NCI-H226 (cell line): ENCODE data around the gene TMEM91.
"Not testable (repeated sequence)": the region's sequence is repeated elsewhere in the genome, so short reads cannot be mapped to it uniquely, and the experiment has no call there.

Experiments
- DNase-seq: peaks from one replicate; pipeline ENCODE4 v3.0.0-alpha.2; 2015

Gene TMEM91

DNA sequence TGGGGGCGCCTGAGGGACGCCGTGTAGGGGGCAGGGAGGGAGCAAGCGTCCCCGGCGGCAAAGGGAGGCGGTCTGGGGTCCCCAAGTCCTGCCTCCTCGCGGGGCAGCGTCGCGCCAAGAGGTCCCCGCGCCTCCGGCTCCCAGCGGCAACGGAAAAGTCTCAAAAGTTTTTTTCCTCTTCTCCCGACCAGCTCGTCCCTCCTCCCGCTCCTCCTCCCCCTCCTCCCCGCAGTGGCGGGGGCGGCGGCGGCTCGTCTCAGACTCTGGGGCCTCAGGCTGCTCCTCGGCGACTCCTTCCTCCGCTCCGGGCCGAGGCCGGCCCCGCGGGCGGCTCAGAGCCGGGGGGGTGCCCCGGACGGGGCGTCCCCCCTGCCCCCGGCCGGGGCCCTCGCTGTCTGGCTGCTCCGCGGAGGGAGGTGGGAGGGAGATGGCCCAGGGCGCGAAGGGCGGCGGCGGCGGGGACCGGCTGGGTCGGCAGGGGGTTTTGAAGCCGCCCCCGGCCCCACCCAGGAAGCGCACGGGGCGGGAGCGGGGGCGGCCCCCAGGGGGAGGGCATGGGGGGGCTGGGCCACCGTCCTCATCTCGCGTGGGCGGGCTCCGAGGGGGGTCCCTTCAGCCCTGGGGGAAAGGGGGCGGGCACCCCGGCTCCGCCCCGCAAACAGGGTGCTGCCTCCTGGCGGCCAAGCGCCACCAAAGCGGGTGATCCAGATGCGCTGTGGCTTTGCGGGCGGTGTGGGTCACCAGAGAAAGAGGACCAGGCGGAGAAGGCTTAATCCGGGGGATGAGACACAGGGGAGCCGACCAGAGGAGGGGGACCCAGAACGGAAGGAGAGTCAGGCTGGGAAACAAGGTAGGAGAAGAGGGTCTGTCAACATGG lies 22.6 kb upstream of the TMEM91 start, which contains the start of gene TGFB1:
Gene TGFB1, minus strand, starts transcription at position 457 of the 877 bp plus-strand sequence. CDS start 878 bp downstream, outside the sequence.
- peak; percentile 81 for DNase-seq

DNA sequence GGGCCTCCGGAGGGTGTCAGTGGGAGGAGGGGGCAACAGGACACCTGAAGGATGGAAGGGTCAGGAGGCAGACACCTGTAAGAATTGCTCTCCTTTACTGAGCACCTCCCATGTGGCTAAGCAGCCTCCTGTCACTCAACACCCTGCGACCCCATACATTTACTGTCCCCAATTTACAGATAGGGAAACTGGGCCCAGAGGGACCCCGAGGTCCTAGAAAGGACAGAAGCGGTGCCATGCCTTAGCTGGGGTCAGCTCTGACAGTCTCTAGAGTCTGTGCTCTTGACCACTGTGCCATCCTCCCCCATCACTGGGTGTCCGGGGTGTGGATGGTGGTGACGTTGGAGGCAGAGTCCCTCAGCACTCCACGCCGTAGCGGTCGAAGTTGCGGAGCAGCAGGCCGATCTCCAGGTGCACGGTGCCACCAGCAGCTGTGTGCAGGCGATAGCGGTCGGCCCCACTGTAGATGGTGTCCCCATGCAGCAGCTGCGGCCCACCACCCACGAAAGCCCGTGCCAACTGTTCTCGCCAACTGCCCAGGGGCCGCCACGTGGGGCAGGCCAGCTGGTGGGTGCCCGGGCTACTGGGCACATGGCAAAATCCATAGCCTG lies 21.9 kb upstream of the TMEM91 start:
- no peak for DNase-seq

DNA sequence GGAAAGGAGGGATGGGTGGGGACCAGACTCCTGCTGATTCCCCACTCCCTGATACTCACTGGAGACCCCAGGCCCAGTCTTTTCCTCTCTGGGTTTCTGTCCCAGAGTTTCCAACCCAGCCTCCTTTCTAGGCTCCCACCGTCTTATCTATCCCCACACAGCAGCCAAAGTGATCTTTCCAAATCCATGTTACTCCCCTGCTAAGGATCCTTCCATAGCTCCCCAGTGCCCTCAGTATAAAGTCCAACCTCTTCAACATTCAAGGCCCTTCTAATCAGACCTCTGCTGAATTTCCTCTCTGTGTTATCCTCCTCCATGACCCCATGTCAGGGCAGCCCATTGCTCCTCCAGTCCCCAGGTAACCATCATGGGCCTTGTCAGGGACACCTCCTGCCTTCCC lies 21.3 kb upstream of the TMEM91 start:
- no peak for DNase-seq

DNA sequence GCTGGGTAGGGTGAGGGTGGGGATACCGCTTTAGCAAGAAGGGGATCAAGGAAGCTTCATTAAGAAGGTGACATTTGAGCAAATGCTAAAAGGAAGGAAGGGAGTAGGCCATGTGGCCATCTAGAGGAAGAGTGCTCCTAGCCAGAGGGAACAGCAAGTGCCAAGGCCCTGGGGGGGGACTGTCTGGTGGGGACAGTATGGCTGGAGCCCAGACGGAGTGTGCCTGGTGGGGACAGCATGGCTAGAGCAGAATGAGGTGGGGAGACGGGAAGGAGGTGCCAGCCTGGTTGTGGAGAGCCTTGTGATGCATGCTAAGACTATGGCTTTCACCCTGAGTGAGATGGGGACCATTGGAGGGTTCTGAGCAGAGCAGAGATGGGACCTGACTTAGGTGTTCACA lies 20.5 kb upstream of the TMEM91 start:
- no peak for DNase-seq

DNA sequence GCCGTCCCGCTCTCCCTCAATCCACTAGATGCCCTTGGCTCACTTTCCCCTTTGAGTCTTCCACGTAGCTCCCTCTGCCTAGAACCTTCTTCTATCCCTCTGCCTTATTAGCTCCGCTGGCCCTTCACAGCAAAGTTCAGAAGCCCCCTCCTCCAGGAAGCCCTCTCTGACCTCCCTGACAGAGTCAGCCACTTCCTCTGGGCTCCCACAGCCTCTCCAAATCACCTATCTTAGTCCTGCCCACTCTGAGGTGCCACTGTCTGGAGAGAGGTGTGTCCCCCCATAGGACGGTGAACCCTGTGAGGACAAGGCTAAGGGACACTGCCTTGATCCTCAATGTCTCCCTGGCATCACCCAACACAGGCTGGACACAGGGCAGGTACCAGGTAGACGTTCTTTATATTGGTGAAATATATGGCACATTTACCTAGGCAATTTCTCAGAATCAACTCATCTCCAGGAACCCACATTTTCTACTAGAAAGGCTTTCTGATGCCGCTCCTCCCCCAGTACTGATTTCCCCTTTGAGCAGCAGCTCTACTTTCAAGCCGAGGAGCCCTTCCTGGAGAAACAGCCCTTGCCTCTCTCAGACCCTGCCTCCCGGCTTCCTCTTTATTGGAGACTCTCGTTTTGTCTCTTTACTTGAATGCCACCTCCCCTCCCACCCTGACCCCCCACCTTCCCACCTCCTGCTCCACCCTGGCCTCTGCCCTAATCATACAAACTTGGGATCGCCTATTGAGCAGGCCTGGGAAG lies 19.2 kb upstream of the TMEM91 start:
- no peak for DNase-seq

DNA sequence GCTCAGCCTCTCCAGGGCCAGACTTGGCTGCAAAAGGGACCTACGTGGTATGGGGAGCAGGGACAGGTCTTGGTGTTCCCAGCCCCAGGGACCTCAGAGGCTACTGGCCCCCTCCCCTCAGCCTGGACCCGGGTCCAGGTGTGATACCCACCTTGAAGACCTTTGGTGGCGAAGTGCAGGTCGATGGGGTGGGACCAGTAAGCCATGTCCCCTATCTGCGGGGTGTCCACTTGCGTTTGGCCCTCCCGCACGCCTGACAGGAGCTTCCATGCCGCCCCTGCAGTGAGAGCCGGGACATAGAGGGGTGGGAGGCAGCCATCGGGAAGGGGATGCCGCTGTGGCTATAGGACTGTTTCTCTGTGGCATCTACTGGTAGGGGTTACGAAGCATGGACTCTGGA lies 18.6 kb upstream of the TMEM91 start:
- DNase-seq, result no peak

DNA sequence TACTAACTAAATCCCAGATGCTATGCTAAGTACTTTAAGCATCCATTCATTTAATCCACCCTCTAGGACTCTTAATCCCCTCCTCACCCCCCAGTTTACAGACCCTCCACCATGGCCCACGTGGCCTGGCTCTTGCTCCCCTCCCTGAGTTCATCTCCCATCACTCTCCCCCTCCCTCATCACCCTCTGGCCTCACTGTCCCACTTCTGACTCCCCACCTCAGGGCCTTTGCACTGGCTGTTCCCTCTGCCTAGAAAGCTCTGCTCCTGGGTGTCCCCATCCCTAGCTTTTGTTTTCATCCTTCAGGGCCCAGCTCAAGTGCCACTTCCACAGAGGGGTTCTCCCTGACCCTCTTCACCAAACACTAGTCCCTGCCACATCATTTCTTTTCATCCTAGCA lies 16.6 kb upstream of the TMEM91 start:
- no peak for DNase-seq

DNA sequence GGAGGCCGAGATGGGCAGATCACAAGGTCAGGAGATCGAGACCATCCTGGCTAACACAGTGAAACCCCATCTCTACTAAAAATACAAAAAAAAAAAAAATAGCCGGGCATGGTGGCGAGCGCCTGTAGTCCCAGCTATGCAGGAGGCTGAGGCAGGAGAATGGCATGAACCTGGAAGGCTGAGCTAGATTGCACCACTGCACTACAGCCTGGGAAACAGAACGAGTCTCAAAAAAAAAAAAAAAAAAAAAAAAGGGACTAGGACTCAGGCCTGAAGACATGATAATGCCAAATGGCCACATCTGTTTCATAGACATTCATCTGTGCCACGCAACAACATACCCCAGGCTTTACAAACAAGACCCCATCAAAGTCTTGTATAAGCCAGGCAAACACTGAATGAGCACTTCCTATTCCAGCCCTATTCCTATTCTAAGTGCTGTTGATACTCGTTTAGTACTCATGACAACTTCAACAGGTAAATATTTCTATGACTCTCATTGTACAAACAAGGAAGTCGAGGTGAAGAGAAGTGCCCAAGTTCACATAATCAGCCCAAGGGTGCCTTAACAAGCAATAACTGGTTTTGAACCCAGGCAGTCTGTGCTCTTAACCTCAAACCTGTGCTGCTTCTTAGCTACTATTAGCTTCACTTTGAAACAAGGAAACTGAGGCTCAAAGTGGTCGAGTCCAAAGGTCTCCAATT lies 14.0 kb upstream of the TMEM91 start:
- DNase-seq, result no peak

DNA sequence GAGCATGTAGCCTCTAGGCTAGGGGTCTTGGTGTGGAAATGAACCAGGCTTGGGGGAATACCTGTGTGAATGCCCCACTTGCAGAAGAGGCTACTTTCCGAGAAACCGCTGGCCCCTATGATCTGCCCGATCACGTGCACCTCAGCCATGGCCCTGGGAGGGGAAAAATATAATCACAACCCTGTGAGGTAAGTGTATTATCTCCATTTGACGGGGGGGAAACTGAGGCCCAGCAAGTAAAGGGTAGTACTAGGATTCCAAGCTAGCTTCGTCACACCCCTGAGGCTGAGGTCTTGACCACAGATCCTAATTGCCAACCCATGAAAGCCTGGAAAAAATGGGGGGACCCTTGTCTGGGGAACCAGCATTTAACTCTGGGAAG lies 13.0 kb upstream of the TMEM91 start:
- DNase-seq, result no peak

DNA sequence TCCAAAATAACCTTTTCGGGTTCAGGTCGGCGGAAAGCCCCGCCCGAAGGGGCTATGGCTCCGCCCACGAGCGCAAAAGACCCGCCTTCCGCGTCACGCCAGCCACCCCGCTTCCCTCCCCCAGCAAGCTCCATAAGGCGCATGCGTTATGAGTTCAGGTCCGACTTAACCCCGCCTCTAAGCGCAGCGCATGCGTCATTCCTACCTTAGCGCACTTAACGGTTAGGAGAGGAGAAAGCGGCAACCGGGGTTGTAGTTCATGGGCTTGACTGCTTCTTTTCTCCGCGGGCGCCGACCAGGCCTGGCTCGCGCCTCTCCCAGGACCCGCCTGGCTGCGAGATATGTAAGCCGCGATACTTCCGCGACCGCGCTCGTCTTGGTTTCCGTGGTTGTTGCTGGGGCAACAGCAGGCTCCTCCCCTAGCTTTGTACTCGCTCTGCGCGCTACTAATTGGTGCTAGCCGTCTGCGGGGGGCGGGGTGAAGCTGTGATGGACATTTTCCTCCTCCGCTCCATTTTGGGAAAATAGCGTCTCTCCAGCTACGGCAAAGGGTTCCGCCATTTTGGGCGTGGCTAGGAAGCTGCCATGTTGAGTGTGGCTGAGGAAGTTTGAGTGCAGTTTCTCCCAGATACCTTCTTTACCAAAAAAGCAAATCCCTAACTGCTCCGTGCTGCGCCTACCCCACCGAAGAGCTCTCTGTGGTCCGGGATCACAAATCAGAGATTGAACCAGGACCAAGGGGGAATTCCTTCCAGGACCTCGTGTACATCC lies 12.4 kb upstream of the TMEM91 start, which contains the start of gene B9D2:
Gene B9D2, minus strand, starts transcription at position 397 of the 771 bp plus-strand sequence. CDS start 630 bp downstream, outside the sequence.
- DNase-seq, result peak; percentile 96

DNA sequence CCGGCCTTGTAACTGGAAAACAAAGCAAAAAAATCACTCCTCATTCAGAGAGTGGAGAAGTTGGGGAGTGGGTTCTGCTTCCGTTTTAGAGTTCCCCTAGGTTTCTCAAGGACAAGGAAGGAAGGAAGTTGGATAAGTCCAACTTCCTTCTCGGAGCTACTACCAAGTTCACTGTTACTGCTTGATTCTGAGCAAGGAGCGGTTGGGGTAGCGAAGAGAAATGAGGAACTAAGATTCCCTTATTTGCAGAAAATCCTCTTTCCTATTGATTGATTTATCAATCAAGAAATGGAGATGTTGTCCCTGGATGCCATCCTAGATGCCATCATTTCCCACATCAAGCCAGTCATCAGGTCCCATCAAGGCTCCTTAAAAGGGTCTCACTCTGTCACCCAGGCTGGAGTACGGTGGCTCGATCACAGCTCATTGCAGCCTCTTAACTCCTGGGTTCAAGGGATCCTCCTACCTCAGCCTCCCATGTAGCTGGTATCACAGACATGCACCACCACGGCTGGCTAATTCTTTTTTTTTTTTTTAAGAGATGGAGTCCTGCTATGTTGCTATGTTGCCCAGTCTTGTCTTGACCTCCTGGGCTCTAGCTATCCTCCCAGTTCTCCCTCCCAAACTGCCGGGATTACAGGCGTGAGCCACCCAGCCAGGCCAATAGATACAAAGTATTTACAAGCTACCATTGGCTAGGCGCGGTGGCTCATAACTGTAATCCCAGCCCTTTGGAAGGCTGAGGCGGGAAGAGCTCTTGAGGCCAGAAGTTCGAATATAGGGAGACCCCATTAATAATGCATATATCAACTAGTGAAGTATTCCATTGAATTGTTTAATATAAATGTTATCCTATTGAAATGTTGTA lies 11.6 kb upstream of the TMEM91 start:
- DNase-seq, result no peak

DNA sequence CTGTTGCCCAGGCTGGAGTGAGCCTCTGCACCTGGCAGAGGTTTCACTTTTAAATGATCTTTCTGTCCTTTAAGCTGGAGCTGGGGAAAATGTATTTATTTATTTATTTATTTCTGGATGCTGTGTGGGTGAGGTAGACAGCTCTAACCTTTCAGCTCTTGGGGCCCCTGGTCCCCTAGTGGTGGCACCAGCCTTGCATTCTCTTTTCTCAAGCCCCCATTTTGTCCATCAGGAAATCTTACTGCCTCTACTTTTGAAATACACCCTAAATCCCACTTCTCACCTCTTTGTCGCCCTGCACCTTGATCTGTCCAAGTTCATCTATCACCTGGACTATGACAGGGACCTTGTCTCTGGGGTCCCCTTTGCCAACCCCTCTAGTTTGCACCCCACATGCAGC lies 10.2 kb upstream of the TMEM91 start:
- DNase-seq, result no peak

DNA sequence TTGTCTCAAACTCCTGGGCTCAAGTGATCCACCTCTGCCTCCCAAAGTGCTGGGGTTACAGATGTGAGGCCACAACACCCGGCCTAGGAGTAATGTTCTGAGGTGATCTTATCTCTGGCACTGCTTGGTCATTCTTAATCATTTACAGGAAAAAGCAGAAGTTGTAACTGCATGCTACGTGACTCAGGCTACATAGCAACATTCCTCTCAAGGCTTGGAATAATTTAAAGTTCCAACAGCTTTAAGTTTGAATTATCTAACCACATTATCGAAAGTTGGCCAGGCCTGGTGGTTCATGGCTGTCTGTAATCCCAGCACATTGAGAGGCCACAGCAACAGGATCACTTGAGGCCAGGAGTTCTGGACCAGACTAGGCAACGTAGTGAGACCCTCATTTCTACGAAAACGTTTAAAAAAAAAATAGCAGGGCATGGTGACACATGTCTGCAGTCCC lies 8.5 kb upstream of the TMEM91 start:
- DNase-seq, result peak; percentile 75

DNA sequence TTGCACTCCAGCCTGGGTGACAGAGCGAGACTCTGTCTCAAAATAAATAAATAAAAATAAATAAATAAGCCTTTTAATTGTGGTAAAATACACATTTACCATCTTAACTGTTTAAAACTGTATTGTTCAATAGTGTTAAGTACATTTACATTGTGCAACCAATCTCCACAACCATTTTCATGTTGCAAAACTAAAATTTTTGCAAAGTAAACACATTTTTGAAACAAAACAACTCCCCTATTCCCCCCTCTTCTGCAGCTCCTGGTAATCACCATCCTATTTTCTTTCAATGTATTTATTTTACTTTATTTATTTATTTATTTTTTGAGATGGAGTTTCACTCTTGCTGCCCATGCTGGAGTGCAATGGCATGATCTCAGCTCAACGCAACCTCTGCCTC lies 6.6 kb upstream of the TMEM91 start:
- no peak for DNase-seq

DNA sequence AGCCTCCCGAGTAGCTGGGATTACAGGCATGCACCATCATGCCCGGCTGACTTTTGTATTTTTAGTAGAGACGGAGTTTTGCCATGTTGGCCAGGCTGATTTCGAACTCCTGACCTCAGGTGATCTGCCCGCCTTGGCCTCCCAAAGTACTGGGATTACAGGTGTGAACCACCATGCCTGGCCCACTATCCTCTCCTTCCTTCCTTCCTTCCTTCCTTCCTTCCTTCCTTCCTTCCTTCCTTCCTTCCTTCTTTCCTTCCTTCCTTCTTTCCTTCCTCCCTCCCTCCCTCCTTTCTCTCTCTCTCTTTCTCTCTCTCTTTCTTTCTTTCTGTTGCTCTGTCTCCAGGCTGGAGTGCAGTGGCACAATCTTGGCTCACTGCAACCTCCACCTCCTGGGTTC lies 5.2 kb upstream of the TMEM91 start:
- not testable (repeated sequence) for DNase-seq

DNA sequence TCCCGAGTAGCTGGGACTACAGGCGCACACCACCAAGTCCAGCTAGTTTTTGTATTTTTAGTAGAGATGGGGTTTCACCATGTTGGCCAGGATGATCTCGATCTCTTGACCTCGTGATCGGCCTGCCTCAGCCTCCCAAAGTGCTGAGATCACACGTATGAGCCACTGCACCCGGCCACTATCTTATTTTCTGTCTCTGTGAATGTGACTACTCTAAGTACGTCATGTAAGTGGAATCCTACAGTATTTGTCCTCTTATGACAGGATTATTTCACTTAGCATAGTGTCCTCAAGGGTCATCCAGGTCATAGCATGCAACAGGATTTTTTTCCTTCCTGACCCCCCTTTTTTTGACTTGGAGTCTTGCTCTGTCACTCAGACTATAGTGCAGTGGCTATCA lies 4.8 kb upstream of the TMEM91 start:
- DNase-seq, result no peak

DNA sequence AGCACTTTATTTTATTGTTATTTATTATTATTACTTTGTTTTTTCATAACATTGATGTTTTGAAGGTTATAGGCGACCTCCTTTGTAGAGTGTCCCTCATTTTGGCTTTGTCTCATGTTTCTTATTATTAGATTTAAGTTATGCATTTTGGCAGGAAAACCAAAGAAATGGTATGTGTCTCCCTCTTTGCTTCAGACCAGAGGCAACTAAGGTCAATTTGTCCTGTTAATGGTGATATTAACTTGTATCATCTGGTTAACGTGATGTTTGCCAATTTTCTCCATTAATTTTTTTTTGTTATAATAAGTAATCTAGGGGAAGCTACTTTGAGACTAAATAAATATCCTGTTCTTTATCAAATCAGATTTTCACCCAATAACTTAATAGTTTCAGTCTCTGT lies 3.8 kb upstream of the TMEM91 start:
- DNase-seq, result no peak

DNA sequence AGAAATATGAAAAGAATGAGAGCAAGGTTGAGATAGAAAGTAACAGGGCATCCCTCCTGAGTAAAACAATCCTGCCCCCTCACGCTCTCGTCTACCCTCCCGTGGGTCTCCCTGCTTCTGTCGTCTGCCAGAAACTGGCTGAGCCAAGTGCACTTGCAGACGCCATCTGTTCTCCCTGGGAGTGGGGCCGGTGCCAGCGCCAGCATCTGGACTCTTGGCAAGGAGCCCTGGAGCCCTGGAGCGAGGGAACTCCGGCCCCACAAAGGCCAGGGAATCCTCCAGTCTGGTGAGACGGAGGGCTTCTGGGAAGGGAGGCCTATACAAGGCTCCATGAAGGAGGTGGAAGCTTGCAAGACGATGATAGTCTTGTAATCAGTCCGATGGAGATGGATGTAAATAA lies 2.3 kb upstream of the TMEM91 start:
- DNase-seq, result peak; percentile 24

DNA sequence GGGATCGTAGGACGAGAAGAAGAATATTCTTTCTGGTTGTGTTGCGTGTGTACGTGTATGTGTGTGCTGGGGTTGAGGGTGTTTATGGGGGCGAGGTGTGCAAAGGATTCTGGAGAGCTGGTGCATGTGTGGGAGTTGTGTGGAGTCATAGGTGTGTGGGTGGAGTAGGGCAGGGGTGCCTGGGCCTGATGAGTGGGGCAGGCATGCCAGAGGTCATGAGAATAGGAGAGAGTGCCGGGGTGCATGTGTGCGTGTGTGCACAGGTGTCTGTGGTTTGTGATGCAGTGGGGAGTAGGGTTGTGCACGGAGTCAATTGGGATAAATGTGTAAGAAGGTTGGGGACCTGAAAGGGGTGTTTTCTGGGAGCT lies 649 bp downstream of the TMEM91 start:
- DNase-seq, result no peak

DNA sequence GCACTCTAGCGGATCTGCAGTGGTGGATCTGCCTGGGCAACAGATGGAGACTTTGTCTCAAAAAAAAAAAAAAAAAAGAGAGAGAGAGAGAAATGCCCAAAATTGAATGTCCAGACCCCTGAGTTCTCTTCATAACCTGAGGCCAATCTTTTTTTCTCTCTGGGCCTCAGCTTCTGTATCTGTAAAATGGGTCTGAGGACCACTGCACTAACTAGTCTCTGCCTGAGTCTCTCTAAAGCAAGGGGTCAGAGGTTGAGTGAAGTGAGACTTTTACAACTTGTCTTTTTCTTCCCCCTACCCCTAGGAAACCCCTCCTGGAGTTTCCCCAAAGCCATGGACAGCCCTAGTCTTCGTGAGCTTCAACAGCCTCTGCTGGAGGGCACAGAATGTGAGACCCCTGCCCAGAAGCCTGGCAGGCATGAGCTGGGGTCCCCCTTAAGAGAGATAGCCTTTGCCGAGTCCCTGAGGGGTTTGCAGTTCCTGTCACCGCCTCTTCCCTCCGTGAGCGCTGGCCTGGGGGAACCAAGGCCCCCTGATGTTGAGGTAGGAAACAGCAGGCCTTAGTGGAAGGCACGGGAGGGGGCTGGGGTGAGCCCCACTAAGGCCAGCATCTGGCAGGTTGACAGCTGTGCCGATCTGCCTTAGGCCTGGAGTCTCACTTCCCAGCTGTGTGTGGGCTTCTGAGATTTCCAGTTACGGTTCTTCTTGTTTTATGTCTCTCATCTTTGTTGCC lies 1.8 kb downstream of the TMEM91 start:
- no peak for DNase-seq
